HG02884 (cell line): ENCODE measurements around the gene UEVLD.
"Not testable (repeated sequence)": the region's sequence is repeated elsewhere in the genome, so short reads cannot be mapped to it uniquely, and the experiment has no call there.

ENCODE experiments used
- ATAC-seq: cut with Tn5 transposase; IDR thresholded peaks from one replicate; pipeline ENCODE4 v1.9.1; 2021; ENCODE audit warnings: mild to moderate bottlenecking, moderate library complexity; ENCODE audit not compliant: unreplicated experiment

The UEVLD gene

GRCh38 chr11:18588297-18589252, at the start of gene UEVLD:
Gene UEVLD, minus strand, starts transcription at chr11:18588734. Its CDS starts 80 bp downstream, at chr11:18588654.
- peak; percentile 62 for ATAC-seq

- ATAC-seq, result peak; percentile 94
Observed at GRCh38 chr11:18634140-18635032, 45.9 kb upstream of the UEVLD start, which contains the start of gene SPTY2D1. Gene SPTY2D1, minus strand, starts transcription at chr11:18634342. Its CDS starts 85 bp downstream, at chr11:18634257.

GRCh38 chr11:18633256-18634139, 45.0 kb upstream of the UEVLD start:
- ATAC-seq, result peak; percentile 49

- no peak for ATAC-seq
Observed at GRCh38 chr11:18632841-18633240, 44.3 kb upstream of the UEVLD start.

GRCh38 chr11:18624161-18624560, 35.6 kb upstream of the UEVLD start:
- ATAC-seq, result no peak

GRCh38 chr11:18623707-18624106, 35.2 kb upstream of the UEVLD start:
- no peak for ATAC-seq

- no peak for ATAC-seq
Observed at GRCh38 chr11:18618342-18619025, 29.9 kb upstream of the UEVLD start.

GRCh38 chr11:18617688-18618341, 29.3 kb upstream of the UEVLD start:
- no peak for ATAC-seq

- peak; percentile 94 for ATAC-seq
Observed at GRCh38 chr11:18615628-18616392, 27.3 kb upstream of the UEVLD start.

GRCh38 chr11:18614667-18615066, 26.1 kb upstream of the UEVLD start:
- no peak for ATAC-seq

- ATAC-seq, result no peak
Observed at GRCh38 chr11:18612394-18612793, 23.9 kb upstream of the UEVLD start.

GRCh38 chr11:18611196-18611595, 22.7 kb upstream of the UEVLD start:
- no peak for ATAC-seq

GRCh38 chr11:18608376-18608775, 19.8 kb upstream of the UEVLD start:
- ATAC-seq, result no peak

GRCh38 chr11:18600915-18601569, 12.5 kb upstream of the UEVLD start:
- ATAC-seq, result no peak

- ATAC-seq, result no peak
Observed at GRCh38 chr11:18599739-18600230, 11.3 kb upstream of the UEVLD start, which contains the start of gene MISFA. Gene MISFA, plus strand, starts transcription at chr11:18599789. Its CDS starts 140 bp downstream, at chr11:18599929.

GRCh38 chr11:18594999-18595749, 6.6 kb upstream of the UEVLD start:
- ATAC-seq, result no peak

- not testable (repeated sequence) for ATAC-seq
Observed at GRCh38 chr11:18594088-18594487, 5.6 kb upstream of the UEVLD start.
